Loucy (cell line): ENCODE measurements around the gene PAQR6.

Experiments
- EZH2phosphoT487 ChIP-seq: fragments of 200-600 bp; IDR thresholded peaks from 2 replicates; pipeline ENCODE4 v1.6.1; 2018; ENCODE audit warnings: antibody characterized with exemption, mild to moderate bottlenecking, moderate library complexity, borderline replicate concordance
- TF ChIP-seq, protein P1 (sequence below): fragments of 200-600 bp; sonication (generic); conservative IDR thresholded peaks from 2 replicates; pipeline ENCODE4 v1.5.1; 2014; ENCODE audit warnings: mild to moderate bottlenecking, antibody characterized with exemption, low read length

DNA sequence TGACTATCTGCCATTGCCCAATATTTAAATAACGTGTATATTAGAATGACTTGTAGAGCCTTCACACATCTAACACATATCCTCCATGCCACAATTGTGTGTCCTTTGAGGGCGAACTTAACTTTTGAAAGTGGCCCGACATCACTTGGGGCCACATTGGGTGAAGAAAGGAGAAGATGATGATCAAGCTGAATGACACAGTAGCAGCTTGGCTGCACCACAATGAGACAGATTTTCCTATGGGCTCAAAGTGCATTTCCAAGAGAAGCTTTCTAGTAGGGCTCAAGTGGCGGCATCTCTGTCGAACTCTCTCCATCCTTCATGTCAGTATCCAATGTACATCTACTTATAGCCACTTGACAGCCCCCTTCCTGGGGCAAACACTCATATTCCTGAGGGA, 9.6 kb downstream of the PAQR6 start:
- TF ChIP-seq, protein P1, sequence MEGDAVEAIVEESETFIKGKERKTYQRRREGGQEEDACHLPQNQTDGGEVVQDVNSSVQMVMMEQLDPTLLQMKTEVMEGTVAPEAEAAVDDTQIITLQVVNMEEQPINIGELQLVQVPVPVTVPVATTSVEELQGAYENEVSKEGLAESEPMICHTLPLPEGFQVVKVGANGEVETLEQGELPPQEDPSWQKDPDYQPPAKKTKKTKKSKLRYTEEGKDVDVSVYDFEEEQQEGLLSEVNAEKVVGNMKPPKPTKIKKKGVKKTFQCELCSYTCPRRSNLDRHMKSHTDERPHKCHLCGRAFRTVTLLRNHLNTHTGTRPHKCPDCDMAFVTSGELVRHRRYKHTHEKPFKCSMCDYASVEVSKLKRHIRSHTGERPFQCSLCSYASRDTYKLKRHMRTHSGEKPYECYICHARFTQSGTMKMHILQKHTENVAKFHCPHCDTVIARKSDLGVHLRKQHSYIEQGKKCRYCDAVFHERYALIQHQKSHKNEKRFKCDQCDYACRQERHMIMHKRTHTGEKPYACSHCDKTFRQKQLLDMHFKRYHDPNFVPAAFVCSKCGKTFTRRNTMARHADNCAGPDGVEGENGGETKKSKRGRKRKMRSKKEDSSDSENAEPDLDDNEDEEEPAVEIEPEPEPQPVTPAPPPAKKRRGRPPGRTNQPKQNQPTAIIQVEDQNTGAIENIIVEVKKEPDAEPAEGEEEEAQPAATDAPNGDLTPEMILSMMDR: no peak
- no peak for TF ChIP-seq EZH2phosphoT487
